ENCODE results near the gene IDH3G. TPM values are rescaled to one million over a fixed set of nuclear protein-coding genes. Genes with fewer than 3 reads are reported as not detected.

IDH3G gene
- polyA plus RNA-seq, 3 donors, result 115 to 201 (median 130) TPM

- H2AFZ ChIP-seq (ENCODE audit: insufficient read depth, low read depth, low read length, poor library complexity, severe bottlenecking), result peak overlapping the region; percentile 74
- peaks cover 0 to 15% of the 10 kb centered on the region in 2 donors for H3K9me3 ChIP-seq (replicated peaks in 1 of 2; ENCODE audit: control insufficient read depth in 1 of 2, insufficient read depth in 1 of 2, low read length in 2 of 2)
- peaks cover 0 to 48% (median 17%) of the 10 kb centered on the region in 7 donors for H3K9me3 Mint-ChIP-seq
- intact Hi-C loops (cut with micrococcal nuclease), result loop anchor here (5.0 to 10.0 kb wide), 4 partner anchors 132 to 838 kb away; partner anchors contain the start of gene ARHGAP4 (in 2 of the 2)
- H3K27me3 Mint-ChIP-seq (ENCODE audit: low read depth in 3 of 3), result peaks cover 0 to 13% (median 2%) of the 10 kb centered on the region in 3 donors
- peak overlapping the region; percentile 86 to 92 for H3K4me3 Mint-ChIP-seq
- peak overlapping the region; percentile 84 for H3K9ac ChIP-seq (ENCODE audit: insufficient read depth, low read length, poor library complexity, severe bottlenecking)
- peaks cover 45% of the 10 kb centered on the region for H4K20me1 ChIP-seq (ENCODE audit: insufficient read depth, low read length)
- H3K79me2 ChIP-seq (ENCODE audit: insufficient read depth, low read length), result peaks cover 51% of the 10 kb centered on the region
- no peak for TF ChIP-seq CTCF (IDR thresholded peaks at IDR 0.05)
- H3K36me3 ChIP-seq (replicated peaks in 1 of 2; ENCODE audit: control insufficient read depth in 1 of 2, insufficient read depth in 2 of 2, low read length in 2 of 2), result peaks cover 45 to 61% of the 10 kb centered on the region in 2 donors
- H3K27ac ChIP-seq (ENCODE audit: low read depth in 1 of 2, low read length in 2 of 2), result peak overlapping the region; percentile 85
- peaks cover 21 to 35% of the 10 kb centered on the region in 2 donors for H3K4me1 ChIP-seq (ENCODE audit: control insufficient read depth in 1 of 2, insufficient read depth in 2 of 2, low read length in 2 of 2)
- H3K4me3 ChIP-seq (replicated peaks in 1 of 3; ENCODE audit: low read depth in 2 of 3, low read length in 3 of 3), result peak overlapping the region; percentile 66 to 85 (median 76)
- no CpG with 5 or more reads among the region's 7 CpGs for WGBS (ENCODE audit: insufficient coverage)
- peak overlapping the region; percentile 89 to 95 (median 95) for H3K27ac Mint-ChIP-seq
- peaks cover 26% of the 10 kb centered on the region for H3K4me1 Mint-ChIP-seq
- peak; percentile 20 to 37 (median 24) for DNase-seq
- peak overlapping the region; percentile 78 for H3K4me2 ChIP-seq (replicated peaks; ENCODE audit: extremely low read depth, low read length, poor library complexity, severe bottlenecking)
- H3K27me3 ChIP-seq (ENCODE audit: control insufficient read depth in 2 of 2, insufficient read depth in 2 of 2, low read length in 2 of 2), result no peaks in the 10 kb centered on the region
- peaks cover 28 to 56% of the 10 kb centered on the region in 2 donors for H3K36me3 Mint-ChIP-seq
Observed at GRCh38 chrX:153793291-153793690, 884 bp downstream of the IDH3G start.

DNA sequence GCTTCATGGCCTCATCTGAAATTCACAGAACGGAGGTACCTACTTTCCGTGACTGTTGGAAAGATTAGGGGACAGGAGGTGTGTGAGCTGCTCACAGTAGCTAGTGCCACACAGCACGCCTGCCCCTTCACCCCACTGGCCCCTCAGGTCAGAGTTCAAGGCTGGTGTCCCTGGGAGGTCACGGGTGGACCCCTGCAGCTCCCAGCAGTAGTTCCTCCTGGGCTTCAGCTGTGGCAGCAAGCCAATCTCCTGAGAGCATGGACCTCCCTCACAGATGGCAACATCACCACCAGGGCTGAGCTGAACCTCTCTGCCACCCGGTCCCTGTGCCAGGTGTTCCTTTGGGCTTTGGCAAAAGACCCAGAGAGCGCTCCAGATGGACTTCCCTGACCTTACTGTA lies 1.8 kb downstream of the IDH3G start:
- TF ChIP-seq CTCF (IDR thresholded peaks at IDR 0.05), result no peak
- intact Hi-C loops (cut with micrococcal nuclease), result loop anchor here (5.0 to 10.0 kb wide), 4 partner anchors 132 to 838 kb away; partner anchors contain the start of gene ARHGAP4 (in 2 of the 2)
- Histone ChIP-seq H3K4me2 (replicated peaks; ENCODE audit: extremely low read depth, low read length, poor library complexity, severe bottlenecking) (no peak overlapping the region), H3K36me3 (replicated peaks in 1 of 2; ENCODE audit: control insufficient read depth in 1 of 2, insufficient read depth in 2 of 2, low read length in 2 of 2) (peaks cover 44 to 61% of the 10 kb centered on the region in 2 donors), H3K4me1 (ENCODE audit: control insufficient read depth in 1 of 2, insufficient read depth in 2 of 2, low read length in 2 of 2) (peaks cover 21 to 35% of the 10 kb centered on the region in 2 donors), H3K4me3 (replicated peaks in 1 of 3; ENCODE audit: low read depth in 2 of 3, low read length in 3 of 3) (peak overlapping the region in 1 of 3 experiments; percentile 76), H3K79me2 (ENCODE audit: insufficient read depth, low read length) (peaks cover 51% of the 10 kb centered on the region), H3K27me3 (ENCODE audit: control insufficient read depth in 2 of 2, insufficient read depth in 2 of 2, low read length in 2 of 2) (no peaks in the 10 kb centered on the region), H3K27ac (ENCODE audit: low read depth in 1 of 2, low read length in 2 of 2) (peak overlapping the region in 1 of 2 donors; percentile 85), H3K9ac (ENCODE audit: insufficient read depth, low read length, poor library complexity, severe bottlenecking) (no peak overlapping the region), H3K9me3 (replicated peaks in 1 of 2; ENCODE audit: control insufficient read depth in 1 of 2, insufficient read depth in 1 of 2, low read length in 2 of 2) (peaks cover 0 to 15% of the 10 kb centered on the region in 2 donors), H4K20me1 (ENCODE audit: insufficient read depth, low read length) (peaks cover 52% of the 10 kb centered on the region), H2AFZ (ENCODE audit: insufficient read depth, low read depth, low read length, poor library complexity, severe bottlenecking) (no peak overlapping the region)
- DNase-seq, result no peak
- Mint-ChIP-seq H3K4me3 (no peak overlapping the region), H3K4me1 (peaks cover 26% of the 10 kb centered on the region), H3K9me3 (peaks cover 0 to 39% (median 17%) of the 10 kb centered on the region in 7 donors), H3K27ac (no peak overlapping the region), H3K27me3 (ENCODE audit: low read depth in 3 of 3) (peaks cover 0 to 10% (median 2%) of the 10 kb centered on the region in 3 donors), H3K36me3 (peaks cover 33 to 55% of the 10 kb centered on the region in 2 donors)
- WGBS (ENCODE audit: insufficient coverage), result 88% methylated on average over 1 of the region's 6 CpGs
